GM12865 (cell line): ENCODE data around the gene POU4F1.

Experiments used
- DNase-seq: peaks from one replicate; pipeline ENCODE4 v3.0.0; 2010; ENCODE audit warnings: low read depth
- H3K4me3 ChIP-seq: 2 replicates; pipeline ENCODE4 v1.5.1; 2011; ENCODE audit warnings: mild to moderate bottlenecking, low read depth, low read length, control low read depth
- TF ChIP-seq, protein P1 (sequence below): IDR thresholded peaks from 2 replicates; pipeline ENCODE4 v1.5.1; 2011; ENCODE audit warnings: low read length, control low read depth, low read depth, inconsistent platforms; ENCODE audit not compliant: insufficient read depth; ENCODE audit errors: missing control alignments

POU4F1 gene

DNA sequence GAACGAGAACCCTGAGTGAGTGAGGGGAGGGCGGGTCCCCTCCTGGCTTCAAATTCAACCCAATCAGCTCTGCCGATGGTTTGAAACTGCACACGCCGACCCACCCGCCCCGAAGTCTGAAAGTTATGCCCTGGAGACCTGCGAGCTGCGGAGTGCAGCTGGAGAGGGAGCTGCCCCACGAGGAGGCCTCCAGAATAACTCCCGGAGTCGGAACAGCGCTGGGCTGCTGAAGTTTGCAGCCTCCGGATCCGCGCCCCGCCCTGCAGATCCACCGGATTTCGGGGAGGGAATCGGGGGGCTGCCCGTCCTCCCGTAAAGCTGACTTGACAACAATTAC is 7.0 kb downstream of the POU4F1 start:
- DNase-seq = no peak
- no peak overlapping the region for H3K4me3 ChIP-seq
- TF ChIP-seq, protein P1, sequence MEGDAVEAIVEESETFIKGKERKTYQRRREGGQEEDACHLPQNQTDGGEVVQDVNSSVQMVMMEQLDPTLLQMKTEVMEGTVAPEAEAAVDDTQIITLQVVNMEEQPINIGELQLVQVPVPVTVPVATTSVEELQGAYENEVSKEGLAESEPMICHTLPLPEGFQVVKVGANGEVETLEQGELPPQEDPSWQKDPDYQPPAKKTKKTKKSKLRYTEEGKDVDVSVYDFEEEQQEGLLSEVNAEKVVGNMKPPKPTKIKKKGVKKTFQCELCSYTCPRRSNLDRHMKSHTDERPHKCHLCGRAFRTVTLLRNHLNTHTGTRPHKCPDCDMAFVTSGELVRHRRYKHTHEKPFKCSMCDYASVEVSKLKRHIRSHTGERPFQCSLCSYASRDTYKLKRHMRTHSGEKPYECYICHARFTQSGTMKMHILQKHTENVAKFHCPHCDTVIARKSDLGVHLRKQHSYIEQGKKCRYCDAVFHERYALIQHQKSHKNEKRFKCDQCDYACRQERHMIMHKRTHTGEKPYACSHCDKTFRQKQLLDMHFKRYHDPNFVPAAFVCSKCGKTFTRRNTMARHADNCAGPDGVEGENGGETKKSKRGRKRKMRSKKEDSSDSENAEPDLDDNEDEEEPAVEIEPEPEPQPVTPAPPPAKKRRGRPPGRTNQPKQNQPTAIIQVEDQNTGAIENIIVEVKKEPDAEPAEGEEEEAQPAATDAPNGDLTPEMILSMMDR = no peak

DNA sequence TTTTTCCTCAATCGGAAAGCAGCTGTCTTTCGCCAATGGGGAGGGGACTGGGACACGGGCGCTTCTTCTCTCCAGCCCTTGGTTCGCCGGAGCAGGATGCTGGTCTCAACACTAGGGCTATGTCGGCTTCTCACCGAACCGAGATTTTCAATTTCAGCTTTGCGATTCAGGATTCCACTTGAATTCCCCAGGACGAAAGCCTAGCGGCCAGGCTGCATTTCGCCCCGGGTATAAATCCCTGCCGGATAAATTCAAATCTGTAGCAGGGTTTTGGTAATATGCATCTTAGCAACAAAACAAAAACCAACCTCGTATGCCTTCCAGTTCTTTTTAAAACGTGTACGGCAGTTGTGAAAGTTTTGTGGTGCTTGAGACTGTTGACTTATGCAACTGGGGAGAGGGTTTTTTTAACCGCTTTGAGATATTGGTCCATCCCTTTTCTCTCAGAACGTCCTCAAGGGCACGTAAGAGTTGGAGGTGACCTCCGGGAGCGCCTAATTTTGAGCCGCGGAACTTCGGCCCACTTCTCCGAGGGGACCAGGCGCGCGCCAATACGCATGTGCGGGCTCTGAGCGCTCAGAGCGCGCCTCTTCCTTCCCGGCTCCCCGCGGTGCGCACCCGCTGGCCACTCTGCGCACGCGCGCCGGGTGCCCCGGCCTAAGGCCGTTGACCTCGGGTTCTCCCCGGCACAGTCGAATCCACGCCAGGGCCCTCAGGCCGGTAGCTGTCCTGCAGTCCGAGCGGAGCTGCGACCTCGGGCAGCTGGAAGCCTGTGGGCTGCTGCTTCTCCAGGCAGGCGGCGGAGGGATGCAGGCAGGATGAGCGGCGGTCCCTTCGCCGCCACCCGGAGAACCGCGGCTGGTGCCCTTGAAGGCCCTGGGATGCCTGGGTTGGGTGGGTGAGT is 7.6 kb downstream of the POU4F1 start:
- no peak overlapping the region for H3K4me3 ChIP-seq
- no peak for DNase-seq
- TF ChIP-seq, protein P1 = no peak

DNA sequence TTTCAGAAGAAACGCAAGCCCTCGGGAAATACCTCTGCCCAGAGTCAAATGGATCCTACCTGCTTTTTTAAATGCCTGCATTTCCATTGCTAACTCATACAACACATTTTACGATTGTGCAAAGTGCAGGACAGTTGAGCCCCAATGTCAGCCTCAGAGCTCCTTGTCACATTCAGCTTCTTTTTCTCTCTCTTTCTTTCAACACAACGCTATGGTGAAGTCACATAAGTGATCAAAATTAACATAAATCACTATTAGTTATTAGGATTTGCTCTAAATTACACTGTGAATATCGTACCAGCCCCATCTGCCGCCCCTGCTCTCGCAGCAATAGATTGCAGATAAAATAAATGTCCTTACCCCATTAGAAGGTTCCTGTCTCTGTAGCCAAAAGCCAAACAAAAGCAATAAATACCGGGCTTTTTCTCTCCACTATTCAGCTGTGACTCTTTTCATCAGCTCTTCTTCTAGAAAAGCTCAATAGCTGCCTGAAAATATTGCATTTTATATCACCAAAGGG is 8.8 kb downstream of the POU4F1 start:
- TF ChIP-seq, protein P1 = no peak
- no peak for DNase-seq
- H3K4me3 ChIP-seq = no peak overlapping the region

DNA sequence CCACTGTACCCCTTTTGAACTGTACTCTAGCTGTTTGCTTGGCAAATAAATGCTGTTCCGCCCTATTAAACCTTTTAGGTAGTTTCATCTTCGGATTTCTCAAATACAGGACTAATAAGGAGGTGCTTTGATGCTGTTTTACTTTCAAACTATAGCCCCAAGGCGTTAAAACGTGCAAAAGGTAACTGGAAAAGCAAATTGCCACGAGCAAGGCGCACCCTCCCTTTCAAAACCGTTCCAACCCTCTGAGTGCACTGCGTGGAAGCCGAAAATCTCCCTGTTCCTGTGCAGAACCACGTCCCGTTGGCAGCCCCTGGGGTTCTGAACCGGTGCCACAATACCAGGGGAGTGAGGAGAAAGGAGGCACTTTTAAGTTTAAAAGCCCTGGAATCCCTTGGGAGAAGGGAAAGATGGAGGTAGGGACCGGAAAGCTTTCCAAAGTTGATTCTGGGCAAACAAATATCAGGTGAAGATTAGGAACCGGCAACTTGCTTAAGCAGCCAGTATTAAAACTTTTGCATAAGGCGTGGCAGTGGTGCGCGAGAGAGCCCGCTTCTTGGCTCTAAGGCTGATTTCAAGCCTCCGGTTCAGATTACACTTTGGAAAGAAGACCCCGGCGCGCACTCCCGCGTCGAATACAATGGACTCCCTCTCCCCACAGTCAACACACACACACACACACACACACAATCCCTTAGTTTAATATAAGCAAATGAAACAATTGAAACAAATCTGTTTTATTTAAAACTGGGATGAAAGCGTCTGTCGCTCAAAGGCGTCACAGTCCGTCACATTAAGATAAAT is 9.5 kb downstream of the POU4F1 start:
- TF ChIP-seq, protein P1 = no peak
- H3K4me3 ChIP-seq = no peak overlapping the region
- no peak for DNase-seq

DNA sequence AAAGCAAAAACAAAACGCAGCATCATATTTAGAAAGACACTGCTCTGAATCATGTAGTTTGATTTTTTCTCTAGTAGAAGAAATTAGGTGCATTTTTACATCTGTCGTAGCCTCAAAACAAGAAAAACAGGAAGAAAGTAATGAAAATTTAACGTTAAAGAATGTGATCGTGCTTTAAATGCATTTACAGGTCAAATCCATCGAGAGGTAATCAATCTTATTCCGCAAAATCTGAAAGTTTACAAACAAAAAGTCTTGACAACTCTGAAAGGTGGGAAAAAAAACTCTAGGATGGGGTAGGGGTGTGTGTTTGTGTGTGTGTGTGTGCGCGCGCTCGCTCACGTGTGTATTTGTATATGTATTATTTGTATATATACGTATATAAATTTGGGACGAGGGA is 10.2 kb downstream of the POU4F1 start:
- H3K4me3 ChIP-seq = no peak overlapping the region
- TF ChIP-seq, protein P1 = no peak
- no peak for DNase-seq

DNA sequence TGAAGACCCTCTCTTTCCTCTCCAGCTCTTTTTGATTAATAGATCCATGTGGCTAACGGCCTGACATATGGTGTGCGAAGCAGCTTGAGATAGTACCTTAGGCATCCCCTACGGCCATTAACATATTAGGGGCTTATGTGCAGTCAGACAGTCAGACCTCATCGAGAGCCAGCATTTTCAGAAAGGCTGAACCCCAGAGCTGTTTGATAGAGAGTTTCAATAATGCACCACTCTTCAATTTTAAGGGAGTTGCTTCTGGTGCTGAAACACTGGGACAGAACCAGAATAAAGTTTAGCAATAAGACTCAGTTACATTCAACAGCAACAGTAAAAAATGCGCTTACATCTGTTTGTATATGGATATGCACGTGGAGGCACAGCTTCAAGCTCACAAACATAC is 10.8 kb downstream of the POU4F1 start:
- DNase-seq = no peak
- no peak overlapping the region for H3K4me3 ChIP-seq
- TF ChIP-seq, protein P1 = no peak
